Activated CD4-positive, alpha-beta T cell treated with anti-CD3 and anti-CD28 coated beads, Interleukin-2, amount 10 ng/mL, durations not matched to agents 7 days and 5 days (primary cell): ENCODE measurements around the gene RASA2. TPM values are rescaled to one million over a fixed set of nuclear protein-coding genes. Genes with fewer than 3 reads are reported as not detected.
A peak's percentile ranks its signal among the peaks of the same experiment; 100 is the strongest.
"Not testable (repeated sequence)": the region's sequence is repeated elsewhere in the genome, so short reads cannot be mapped to it uniquely, and the experiment has no call there.

Source experiments
- CTCF ChIA-PET: fragments of 350-600 bp; sonication (Branson Sonifier 250); formaldehyde crosslinking; loops from one replicate; lab custom pipeline; 2021; ENCODE audit warnings: antibody characterized with exemption; lab: Charles Lee
- POLR2A ChIA-PET: fragments of 350-600 bp; sonication (Branson Sonifier 250); formaldehyde crosslinking; loops from one replicate; lab custom pipeline; 2021; ENCODE audit warnings: antibody characterized with exemption; lab: Charles Lee
- DNase-seq: peaks from one replicate; pipeline ENCODE4 v3.0.0-alpha.2; 2020
- H3K27ac Mint-ChIP-seq: one replicate; pipeline ENCODE4 v1.8.0; 2021; ENCODE audit warnings: mild to moderate bottlenecking, moderate library complexity, mixed read lengths
- H3K27me3 Mint-ChIP-seq: one replicate; pipeline ENCODE4 v1.8.0; 2021; ENCODE audit warnings: mixed read lengths
- H3K36me3 Mint-ChIP-seq: one replicate; pipeline ENCODE4 v1.8.0; 2021; ENCODE audit warnings: low read depth, mixed read lengths
- H3K4me1 Mint-ChIP-seq: one replicate; pipeline ENCODE4 v1.8.0; 2021; ENCODE audit warnings: mixed read lengths
- H3K4me3 Mint-ChIP-seq: one replicate; pipeline ENCODE4 v1.8.0; 2021; ENCODE audit warnings: mild to moderate bottlenecking, moderate library complexity, mixed read lengths
- H3K9me3 Mint-ChIP-seq: one replicate; pipeline ENCODE4 v1.8.0; 2021; ENCODE audit warnings: mixed read lengths
- total RNA-seq, 2 experiments: library from RNA; stranded (reverse); gene quantifications; one replicate each; pipeline ENCODE4 v1.2.3, GENCODE V29; 2021

RASA2 gene
- total RNA-seq, 2 experiments from 2014 or later = 46.5 to 54.1 TPM

GRCh38 chr3:141528800-141529199 lies 42.0 kb downstream of the RASA2 start:
- Mint-ChIP-seq H3K27me3 (no peaks in the 10 kb centered on the region), H3K36me3 (peaks cover 56% of the 10 kb centered on the region), H3K9me3 (peaks cover under 1% of the 10 kb centered on the region), H3K4me3 (no peak overlapping the region), H3K27ac (no peak overlapping the region), H3K4me1 (peaks cover 47% of the 10 kb centered on the region)
- ChIA-PET POLR2A (no interaction called here), CTCF (no interaction called here)
- no peak for DNase-seq

DNA sequence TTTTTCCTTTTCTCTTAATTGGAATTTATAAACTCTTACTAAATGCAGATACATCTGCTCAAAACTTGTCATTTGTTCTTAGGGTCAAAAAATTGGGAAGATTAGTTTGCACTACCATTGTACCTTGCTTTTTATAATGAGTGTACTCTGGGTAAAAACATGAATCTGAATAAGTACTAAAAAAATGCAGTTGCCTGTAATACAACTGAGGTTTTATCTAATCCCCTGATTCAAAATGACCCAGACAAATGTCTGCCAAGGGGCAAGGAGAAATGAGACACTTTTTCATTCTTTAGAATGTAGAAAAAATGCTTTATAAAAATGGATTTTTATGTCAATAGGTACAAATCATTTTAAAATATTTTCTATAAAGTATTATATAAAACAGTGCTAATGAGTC lies 42.4 kb downstream of the RASA2 start:
- ChIA-PET POLR2A (no interaction called here), CTCF (no interaction called here)
- Mint-ChIP-seq H3K4me1 (peaks cover 45% of the 10 kb centered on the region), H3K4me3 (no peak overlapping the region), H3K27me3 (no peaks in the 10 kb centered on the region), H3K36me3 (peaks cover 56% of the 10 kb centered on the region), H3K27ac (peak overlapping the region; percentile 22), H3K9me3 (peaks cover 4% of the 10 kb centered on the region)
- DNase-seq = no peak

GRCh38 chr3:141529717-141530414 lies 43.0 kb downstream of the RASA2 start:
- H3K4me3 Mint-ChIP-seq = peak overlapping the region; percentile 17
- ChIA-PET CTCF (no interaction called here), POLR2A (no interaction called here)

GRCh38 chr3:141530415-141530768 lies 43.6 kb downstream of the RASA2 start:
- POLR2A ChIA-PET = no interaction called here
- Mint-ChIP-seq H3K4me1 (peaks cover 36% of the 10 kb centered on the region), H3K4me3 (peak overlapping the region; percentile 17)

More at GRCh38 chr3:141529717-141530414, 43.0 kb downstream of the RASA2 start:
- peaks cover 40% of the 10 kb centered on the region for H3K4me1 Mint-ChIP-seq
- peaks cover 58% of the 10 kb centered on the region for H3K36me3 Mint-ChIP-seq
- H3K9me3 Mint-ChIP-seq = peaks cover 4% of the 10 kb centered on the region
- peak; percentile 8 for DNase-seq
- H3K27ac Mint-ChIP-seq = peak overlapping the region; percentile 82
- H3K27me3 Mint-ChIP-seq = no peaks in the 10 kb centered on the region

DNA sequence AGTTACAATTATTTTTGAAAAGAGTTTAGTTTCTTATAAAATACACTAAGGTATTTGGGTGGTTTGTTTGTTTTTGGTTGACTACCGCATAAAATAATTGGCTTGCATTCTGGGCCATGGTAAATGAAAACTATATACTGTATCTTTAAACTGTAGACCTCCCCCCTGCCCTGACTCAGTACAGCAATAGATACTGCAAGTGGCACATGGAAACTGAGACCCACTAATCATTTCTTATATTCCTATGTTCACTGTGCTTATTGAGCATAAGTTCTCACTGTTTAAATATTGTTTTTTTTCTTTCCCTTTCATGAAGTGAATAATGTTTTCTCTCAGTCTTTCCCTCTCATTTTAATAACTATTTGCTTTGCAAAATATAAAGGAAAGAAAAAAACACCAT lies 45.8 kb downstream of the RASA2 start:
- ChIA-PET CTCF (interaction anchor here (1.2 kb wide), 1 partner anchor 33 kb away, joined by 3 read pairs; no protein-coding TSS in a partner anchor), POLR2A (no interaction called here)
- no peak overlapping the region for H3K4me3 Mint-ChIP-seq
- no peak for DNase-seq
- H3K4me1 Mint-ChIP-seq = peaks cover 28% of the 10 kb centered on the region
- peaks cover 64% of the 10 kb centered on the region for H3K36me3 Mint-ChIP-seq
- H3K27ac Mint-ChIP-seq = no peak overlapping the region
- H3K27me3 Mint-ChIP-seq = no peaks in the 10 kb centered on the region
- peaks cover 14% of the 10 kb centered on the region for H3K9me3 Mint-ChIP-seq

More at GRCh38 chr3:141530415-141530768, 43.6 kb downstream of the RASA2 start:
- Mint-ChIP-seq H3K9me3 (peaks cover 6% of the 10 kb centered on the region), H3K36me3 (peaks cover 59% of the 10 kb centered on the region), H3K27ac (no peak overlapping the region), H3K27me3 (no peaks in the 10 kb centered on the region)
- no peak for DNase-seq
- CTCF ChIA-PET = interaction anchor here (0.6 kb wide), 1 partner anchor 70 kb away, joined by 3 read pairs; no protein-coding TSS in a partner anchor

DNA sequence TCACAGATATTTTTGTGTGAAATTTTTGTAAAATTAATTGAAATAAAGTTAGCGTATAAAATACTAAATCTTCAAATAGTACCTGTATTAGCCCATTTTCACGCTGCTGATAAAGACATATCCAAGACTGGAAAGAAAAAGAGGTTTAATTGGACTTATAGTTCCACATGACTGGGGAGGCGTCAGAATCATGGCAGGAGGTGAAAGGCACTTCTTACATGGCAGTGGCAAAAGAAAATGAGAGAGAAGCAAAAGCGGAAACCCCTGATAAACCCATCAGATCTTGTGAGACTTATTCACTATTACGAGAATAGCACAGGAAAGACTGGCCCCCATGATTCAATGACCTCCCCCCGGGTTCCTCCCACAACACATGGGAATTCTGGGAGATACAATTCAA lies 49.2 kb downstream of the RASA2 start:
- H3K4me3 Mint-ChIP-seq, POLR2A ChIA-PET, H3K27me3 Mint-ChIP-seq, H3K27ac Mint-ChIP-seq, CTCF ChIA-PET, H3K4me1 Mint-ChIP-seq, DNase-seq: not testable (repeated sequence)
- H3K36me3 Mint-ChIP-seq = peaks cover 63% of the 10 kb centered on the region
- H3K9me3 Mint-ChIP-seq = peaks cover 14% of the 10 kb centered on the region

GRCh38 chr3:141537856-141538255 lies 51.0 kb downstream of the RASA2 start:
- Mint-ChIP-seq H3K27ac (no peak overlapping the region), H3K9me3 (peaks cover 18% of the 10 kb centered on the region), H3K4me1 (peaks cover 17% of the 10 kb centered on the region), H3K27me3 (no peaks in the 10 kb centered on the region), H3K4me3 (no peak overlapping the region), H3K36me3 (peaks cover 68% of the 10 kb centered on the region)
- ChIA-PET POLR2A (no interaction called here), CTCF (no interaction called here)
- DNase-seq = no peak

- DNase-seq = no peak
- Mint-ChIP-seq H3K9me3 (peaks cover 24% of the 10 kb centered on the region), H3K4me3 (no peak overlapping the region), H3K27ac (no peak overlapping the region), H3K36me3 (peaks cover 68% of the 10 kb centered on the region), H3K4me1 (peaks cover 25% of the 10 kb centered on the region), H3K27me3 (no peaks in the 10 kb centered on the region)
- POLR2A ChIA-PET = no interaction called here
- CTCF ChIA-PET = no interaction called here
These were observed 51.9 kb downstream of the RASA2 start for GRCh38 chr3:141538568-141539240.

DNA sequence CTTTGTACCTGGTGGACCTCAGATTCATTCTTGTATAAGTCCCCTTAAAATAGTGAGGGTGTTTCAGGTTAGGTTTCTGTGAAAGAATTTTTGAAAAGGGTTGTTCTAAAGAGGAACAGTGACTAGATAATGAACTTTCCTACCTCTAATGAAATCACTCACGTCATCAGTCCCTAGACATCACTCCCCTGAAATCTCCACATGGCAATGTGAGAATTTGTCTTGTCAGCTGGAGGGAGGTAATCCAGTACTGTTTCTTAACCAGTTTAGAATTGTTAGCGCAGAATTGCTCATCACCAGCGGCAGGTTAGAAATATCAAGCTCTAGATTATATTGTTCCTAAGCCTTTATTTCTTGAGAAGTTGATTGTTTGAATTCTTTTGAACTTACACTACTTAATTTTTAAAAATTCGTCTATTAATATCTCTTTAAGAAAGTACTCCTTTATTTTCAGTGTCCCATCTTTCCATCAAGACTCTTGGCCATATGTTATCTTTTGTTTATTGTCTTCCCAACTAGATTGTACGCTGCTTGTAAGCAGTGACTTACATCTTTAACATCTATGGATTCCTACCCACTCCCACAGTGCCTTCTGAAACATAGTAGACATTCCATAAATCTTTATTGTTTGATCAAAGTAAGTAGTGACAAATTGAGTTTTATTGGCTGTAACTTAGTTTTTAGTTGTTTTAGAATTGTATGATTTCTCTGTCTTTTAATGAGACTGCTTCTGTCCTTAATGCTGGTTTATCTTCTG lies 52.8 kb downstream of the RASA2 start:
- no peak overlapping the region for H3K4me3 Mint-ChIP-seq
- ChIA-PET CTCF (no interaction called here), POLR2A (no interaction called here)
- peaks cover 31% of the 10 kb centered on the region for H3K4me1 Mint-ChIP-seq
- peaks cover 25% of the 10 kb centered on the region for H3K9me3 Mint-ChIP-seq
- DNase-seq = no peak
- no peaks in the 10 kb centered on the region for H3K27me3 Mint-ChIP-seq
- peaks cover 69% of the 10 kb centered on the region for H3K36me3 Mint-ChIP-seq
- H3K27ac Mint-ChIP-seq = no peak overlapping the region

- CTCF ChIA-PET = no interaction called here
- no peak for DNase-seq
- no peaks in the 10 kb centered on the region for H3K27me3 Mint-ChIP-seq
- peaks cover 68% of the 10 kb centered on the region for H3K36me3 Mint-ChIP-seq
- peaks cover 37% of the 10 kb centered on the region for H3K4me1 Mint-ChIP-seq
- H3K27ac Mint-ChIP-seq = no peak overlapping the region
- no peak overlapping the region for H3K4me3 Mint-ChIP-seq
- POLR2A ChIA-PET = no interaction called here
- H3K9me3 Mint-ChIP-seq = peaks cover 26% of the 10 kb centered on the region
These were observed 53.7 kb downstream of the RASA2 start for GRCh38 chr3:141540531-141540930.

DNA sequence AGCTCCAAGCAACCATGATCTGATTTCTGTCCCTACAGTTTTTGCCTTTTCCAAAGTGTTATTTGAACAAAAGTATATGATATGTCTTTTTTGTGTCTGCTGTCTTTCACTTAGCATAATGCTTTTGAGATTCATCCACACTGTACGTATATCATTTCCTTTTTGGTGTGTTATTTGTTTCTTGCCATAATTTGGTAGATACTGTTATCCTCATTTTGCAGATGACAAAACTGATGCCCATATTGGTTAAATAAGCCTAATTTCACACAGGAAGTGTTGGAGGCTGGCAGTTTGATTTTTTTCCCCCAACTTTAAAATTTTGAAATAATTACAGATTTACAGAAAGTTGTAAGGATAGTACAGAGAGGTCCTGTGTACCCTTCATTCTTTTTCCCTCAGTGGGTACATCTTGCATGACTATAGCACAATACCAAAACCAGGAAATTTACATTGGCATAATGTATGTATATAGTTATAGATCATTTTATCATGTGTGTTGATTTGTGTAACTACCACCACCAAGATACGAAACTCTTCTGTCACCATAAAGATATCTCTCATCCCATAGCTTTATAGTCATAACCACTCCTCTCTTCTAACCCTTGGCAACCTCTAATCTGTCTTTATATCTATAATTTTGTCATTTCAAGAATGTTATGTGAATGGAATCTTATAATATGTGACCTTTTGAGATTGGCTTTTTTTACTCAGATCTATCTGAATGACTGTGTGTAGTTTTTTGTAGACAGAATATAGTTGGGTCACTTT lies 55.6 kb downstream of the RASA2 start:
- POLR2A ChIA-PET = no interaction called here
- H3K36me3 Mint-ChIP-seq = peaks cover 70% of the 10 kb centered on the region
- no peaks in the 10 kb centered on the region for H3K27me3 Mint-ChIP-seq
- peaks cover 42% of the 10 kb centered on the region for H3K4me1 Mint-ChIP-seq
- DNase-seq = no peak
- peak overlapping the region; percentile 4 for H3K27ac Mint-ChIP-seq
- no peak overlapping the region for H3K4me3 Mint-ChIP-seq
- H3K9me3 Mint-ChIP-seq = peaks cover 29% of the 10 kb centered on the region
- CTCF ChIA-PET = interaction anchor here (1.2 kb wide), 1 partner anchor 95 kb away, joined by 3 read pairs; no protein-coding TSS in a partner anchor

- DNase-seq = no peak
- Mint-ChIP-seq H3K4me3 (no peak overlapping the region), H3K27ac (no peak overlapping the region), H3K27me3 (no peaks in the 10 kb centered on the region), H3K4me1 (peaks cover 46% of the 10 kb centered on the region), H3K9me3 (peaks cover 35% of the 10 kb centered on the region), H3K36me3 (peaks cover 73% of the 10 kb centered on the region)
- ChIA-PET POLR2A (no interaction called here), CTCF (no interaction called here)
These were observed 56.2 kb downstream of the RASA2 start for GRCh38 chr3:141542989-141543388.
